Caco-2 (cell line): ENCODE results near the gene RAD51B. TPM values are rescaled to one million over a fixed set of nuclear protein-coding genes. Genes with fewer than 3 reads are reported as not detected.

Experiments
- BruUV-seq: library from RNA; stranded (reverse); fragments of 400-500 nt; replicated peaks from 2 replicates; lab custom pipeline; 2021; lab: Mats Ljungman, UMichigan
- CTCF ChIA-PET: fragments of 300-600 bp; sonication (Branson Sonifier 250); formaldehyde crosslinking; loops from one replicate; lab custom pipeline; 2022; ENCODE audit warnings: antibody characterized with exemption; lab: Charles Lee
- POLR2A ChIA-PET: fragments of 300-600 bp; sonication (Branson Sonifier 250); formaldehyde crosslinking; loops from one replicate; lab custom pipeline; 2022; ENCODE audit warnings: antibody characterized with exemption; lab: Charles Lee
- DNase-seq, 2 experiments: peaks; one replicate each; pipeline versions ENCODE4 v3.0.0 to v3.0.0-alpha.2; 2020 to 2022
- H3K27me3 ChIP-seq: replicated peaks from 2 replicates; pipeline ENCODE4 v1.6.0; 2011; ENCODE audit warnings: low read length; ENCODE audit not compliant: control insufficient read depth, insufficient read depth
- H3K36me3 ChIP-seq: 2 replicates; pipeline ENCODE4 v1.5.1; 2011; ENCODE audit warnings: low read length; ENCODE audit not compliant: control insufficient read depth, insufficient read depth
- H3K4me1 ChIP-seq: fragments of 250-450 bp; sonication (Bioruptor Pico); 2 replicates; pipeline ENCODE4 v1.5.1; 2020; ENCODE audit warnings: mild to moderate bottlenecking
- H3K4me3 ChIP-seq: 2 replicates; pipeline ENCODE4 v1.5.1; 2011; ENCODE audit warnings: low read depth, mild to moderate bottlenecking, control low read depth, low read length
- H3K9me3 ChIP-seq: fragments of 250-450 bp; sonication (Bioruptor Pico); 2 replicates; pipeline ENCODE4 v1.5.1; 2020; ENCODE audit warnings: mild to moderate bottlenecking, moderate library complexity
- H3K27ac Mint-ChIP-seq: one replicate; pipeline ENCODE4 v1.8.0; 2022; ENCODE audit warnings: mixed read lengths; ENCODE audit not compliant: unreplicated experiment
- H3K27me3 Mint-ChIP-seq: one replicate; pipeline ENCODE4 v1.8.0; 2022; ENCODE audit warnings: mixed read lengths; ENCODE audit not compliant: insufficient read depth, unreplicated experiment
- H3K36me3 Mint-ChIP-seq: one replicate; pipeline ENCODE4 v1.8.0; 2022; ENCODE audit warnings: mild to moderate bottlenecking, mixed read lengths; ENCODE audit not compliant: insufficient read depth, unreplicated experiment
- H3K4me1 Mint-ChIP-seq: one replicate; pipeline ENCODE4 v1.8.0; 2022; ENCODE audit warnings: low read depth, mixed read lengths; ENCODE audit not compliant: unreplicated experiment
- H3K4me3 Mint-ChIP-seq: one replicate; pipeline ENCODE4 v1.8.0; 2022; ENCODE audit warnings: mild to moderate bottlenecking, moderate library complexity, mixed read lengths; ENCODE audit not compliant: unreplicated experiment
- H3K9me3 Mint-ChIP-seq: one replicate; pipeline ENCODE4 v1.8.0; 2022; ENCODE audit warnings: mixed read lengths; ENCODE audit not compliant: unreplicated experiment
- CTCF ChIP-seq, 2 experiments: fragments of 200-600 bp in 1 of 2; IDR thresholded peaks; 1 replicate in 1 of 2; 2 replicates in 1 of 2; pipeline versions ENCODE4 v1.5.1 to v1.8.0; 2011 to 2022; ENCODE audit warnings: antibody characterized with exemption in 1 of 2, control low read depth in 1 of 2, inconsistent platforms in 1 of 2, low read depth in 1 of 2, low read length in 1 of 2, mild to moderate bottlenecking in 1 of 2, moderate library complexity in 1 of 2; ENCODE audit not compliant: insufficient read depth in 1 of 2, severe bottlenecking in 1 of 2, unreplicated experiment in 1 of 2
- intact Hi-C: fragments of 100-400 bp; cut with micrococcal nuclease; formaldehyde crosslinking; loops from one replicate; pipeline ENCODE4 v1.10.0; 2022; ENCODE audit not compliant: unreplicated experiment
- total RNA-seq: library from RNA; stranded (reverse); gene quantifications from 2 replicates; pipeline ENCODE4 v1.2.3, GENCODE V29; 2022

The RAD51B gene
- total RNA-seq, 1 experiment from 2014 or later: 16.7 TPM

DNA sequence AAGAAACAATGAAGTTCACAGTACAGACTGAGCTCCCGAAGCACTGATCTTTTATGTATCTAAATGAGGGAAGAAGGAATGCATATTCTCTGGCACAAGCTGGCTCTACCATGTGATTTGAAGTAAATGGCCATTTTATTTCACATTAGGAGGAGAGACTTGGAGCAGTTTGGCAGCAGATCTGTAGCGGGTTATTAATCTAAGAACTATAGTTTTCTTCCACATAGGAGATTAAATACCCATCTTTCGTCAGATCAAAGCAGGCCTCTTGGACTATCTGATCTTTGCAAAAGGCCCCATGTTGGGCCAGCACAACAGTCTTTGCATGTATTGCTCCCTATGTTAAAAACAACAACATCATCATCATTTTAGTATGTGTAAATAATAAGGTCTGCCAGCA lies 495.5 kb downstream of the RAD51B start:
- intact Hi-C loops: no loop called here
- Mint-ChIP-seq H3K27me3 (no peaks in the 10 kb centered on the region), H3K36me3 (no peaks in the 10 kb centered on the region), H3K27ac (no peak overlapping the region), H3K4me3 (no peak overlapping the region), H3K4me1 (peaks cover 8% of the 10 kb centered on the region), H3K9me3 (no peaks in the 10 kb centered on the region)
- Histone ChIP-seq H3K36me3 (0 out of 2 replicates have a peak, but pooled peaks cover 2% of the 10 kb centered on the region), H3K9me3 (no peaks in the 10 kb centered on the region), H3K4me3 (no peak overlapping the region), H3K27me3 (no peaks in the 10 kb centered on the region), H3K4me1 (peaks cover 8% of the 10 kb centered on the region; the same call in 1 of the 2 replicates)
- BruUV-seq: no TSS peak
- TF ChIP-seq CTCF (IDR thresholded peaks at IDR 0.05; ENCODE audit: insufficient read depth in 1 of 2, low read depth in 1 of 2, low read length in 1 of 2, severe bottlenecking in 1 of 2, unreplicated experiment in 1 of 2): no peak
- DNase-seq: no peak
- ChIA-PET POLR2A (no interaction called here), CTCF (no interaction called here)

DNA sequence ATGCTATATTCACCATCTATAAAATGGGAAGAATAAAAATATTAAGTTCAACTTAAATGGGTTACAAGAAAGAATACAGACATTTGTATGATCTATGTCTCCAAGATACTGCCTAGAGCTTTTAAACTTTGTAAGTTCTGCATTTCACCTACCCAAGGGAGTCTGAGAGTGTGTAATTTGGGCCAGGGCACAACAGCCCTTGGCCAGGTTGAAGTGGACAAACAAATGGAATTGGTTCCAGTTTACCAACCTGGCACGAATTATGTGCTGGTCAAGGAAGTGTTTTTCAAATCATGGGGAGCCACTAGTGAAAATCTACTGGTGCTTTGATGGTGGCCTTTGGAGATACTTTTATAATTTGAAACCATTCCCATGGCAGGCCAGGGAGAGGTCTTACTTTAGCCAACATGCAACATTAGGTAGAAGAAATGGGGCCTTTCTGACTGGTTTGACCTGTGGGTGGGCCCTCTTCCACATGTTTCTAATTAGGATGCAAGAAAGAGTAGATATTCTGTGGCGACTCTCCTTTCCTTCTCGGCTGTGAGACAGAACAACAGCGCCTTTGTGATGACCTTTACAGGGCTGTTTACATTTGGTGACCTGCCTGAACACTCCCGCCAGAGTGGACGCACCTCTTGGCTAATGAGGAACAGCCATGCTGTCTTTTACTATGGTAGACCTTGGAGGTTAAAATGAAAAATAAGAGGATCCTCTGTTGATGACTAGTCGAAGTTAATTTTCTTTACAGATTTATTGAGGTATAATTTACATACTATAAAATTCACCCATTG lies 496.7 kb downstream of the RAD51B start:
- ChIA-PET POLR2A (no interaction called here), CTCF (no interaction called here)
- Mint-ChIP-seq H3K27ac (no peak overlapping the region), H3K4me1 (peaks cover 8% of the 10 kb centered on the region), H3K36me3 (no peaks in the 10 kb centered on the region), H3K4me3 (no peak overlapping the region), H3K27me3 (no peaks in the 10 kb centered on the region), H3K9me3 (no peaks in the 10 kb centered on the region)
- DNase-seq: no peak
- Histone ChIP-seq H3K9me3 (no peaks in the 10 kb centered on the region), H3K4me1 (peaks cover 8% of the 10 kb centered on the region; the same call in 1 of the 2 replicates), H3K4me3 (no peak overlapping the region), H3K36me3 (0 out of 2 replicates have a peak, but pooled peaks cover 2% of the 10 kb centered on the region), H3K27me3 (no peaks in the 10 kb centered on the region)
- TF ChIP-seq CTCF (IDR thresholded peaks at IDR 0.05; ENCODE audit: insufficient read depth in 1 of 2, low read depth in 1 of 2, low read length in 1 of 2, severe bottlenecking in 1 of 2, unreplicated experiment in 1 of 2): no peak
- no TSS peak for BruUV-seq
- intact Hi-C loops: no loop called here

GRCh38 chr14:68317239-68317638 lies 497.7 kb downstream of the RAD51B start:
- Histone ChIP-seq H3K4me3 (no peak overlapping the region), H3K27me3 (no peaks in the 10 kb centered on the region), H3K9me3 (no peaks in the 10 kb centered on the region), H3K4me1 (peaks cover 5% of the 10 kb centered on the region; the same call in 1 of the 2 replicates), H3K36me3 (0 out of 2 replicates have a peak, but pooled peaks cover 2% of the 10 kb centered on the region)
- ChIA-PET CTCF (no interaction called here), POLR2A (no interaction called here)
- H3K36me3 Mint-ChIP-seq: no peaks in the 10 kb centered on the region
- H3K27ac Mint-ChIP-seq: no peak overlapping the region
- no TSS peak for BruUV-seq
- DNase-seq: no peak
- intact Hi-C loops: no loop called here
- no peaks in the 10 kb centered on the region for H3K27me3 Mint-ChIP-seq
- H3K4me1 Mint-ChIP-seq: peaks cover 6% of the 10 kb centered on the region
- H3K9me3 Mint-ChIP-seq: no peaks in the 10 kb centered on the region
- TF ChIP-seq CTCF (IDR thresholded peaks at IDR 0.05; ENCODE audit: insufficient read depth in 1 of 2, low read depth in 1 of 2, low read length in 1 of 2, severe bottlenecking in 1 of 2, unreplicated experiment in 1 of 2): no peak
- H3K4me3 Mint-ChIP-seq: no peak overlapping the region
